GM20431 (cell line): ENCODE results near the gene MAPK11.

ENCODE experiments used
- in situ Hi-C: fragments of 300-500 bp; cut with MseI, MboI; formaldehyde crosslinking; loops from one replicate; pipeline ENCODE4 v1.15.0; 2020; ENCODE audit warnings: low sequenced_read_pairs; ENCODE audit not compliant: unreplicated experiment

Gene MAPK11

DNA sequence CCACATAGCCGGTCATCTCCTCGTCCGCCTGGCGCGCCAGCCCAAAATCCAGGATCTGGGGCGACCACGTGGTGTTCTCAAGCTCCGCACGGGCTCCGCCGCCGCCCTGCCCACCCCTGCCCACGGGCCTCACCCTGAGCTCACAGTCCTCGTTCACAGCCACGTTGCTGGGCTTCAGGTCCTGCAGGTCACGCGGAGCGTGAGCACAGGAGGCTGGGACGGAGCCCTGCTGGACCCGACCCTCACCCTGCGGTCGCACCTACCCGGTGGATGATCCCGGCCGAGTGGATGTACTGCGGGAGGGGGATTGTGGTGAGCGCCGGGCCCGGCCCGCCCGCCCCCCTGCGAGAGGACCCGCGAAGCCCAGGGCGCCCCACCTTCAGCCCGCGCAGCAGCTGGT, 3.2 kb downstream of the MAPK11 start:
- in situ Hi-C loops = no loop called here

DNA sequence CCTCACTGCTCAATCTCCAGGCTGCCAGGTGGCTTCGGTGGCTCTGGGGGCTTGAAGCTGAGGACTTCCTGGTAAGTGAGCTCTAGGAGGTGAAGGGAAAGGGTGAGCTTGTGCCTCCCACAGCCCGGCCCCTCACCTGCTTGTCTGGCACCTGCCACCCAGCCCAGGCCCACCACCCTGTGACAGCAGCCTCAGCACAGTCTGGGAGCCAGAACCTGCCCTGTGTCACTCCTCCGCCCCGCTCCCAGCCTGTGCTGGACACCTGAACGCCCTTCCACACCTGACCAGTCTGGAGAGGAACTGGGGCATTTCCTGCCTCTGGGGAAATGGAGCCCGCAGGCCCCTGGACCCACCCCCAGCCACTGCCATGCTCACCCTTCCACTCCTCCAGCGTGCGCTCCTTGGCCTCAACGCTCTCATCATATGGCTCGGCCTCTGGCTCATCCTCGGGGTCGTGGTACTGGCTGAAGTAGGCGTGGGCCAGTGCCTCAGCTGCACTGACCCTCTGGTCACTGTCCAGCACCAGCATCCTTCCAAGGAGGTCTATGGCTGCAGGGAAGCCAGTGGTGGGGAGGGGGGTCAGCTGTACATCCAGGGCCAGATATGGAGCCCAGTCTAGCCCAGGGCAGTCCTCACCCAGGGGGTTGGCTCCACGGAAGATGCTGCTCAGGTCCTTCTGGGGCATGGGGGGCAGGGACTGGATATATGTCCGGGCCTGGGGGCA, 5.1 kb downstream of the MAPK11 start:
- in situ Hi-C loops = no loop called here

- in situ Hi-C loops = no loop called here
These were observed 6.0 kb downstream of the MAPK11 start for GRCh38 chr22:50264104-50264745.

DNA sequence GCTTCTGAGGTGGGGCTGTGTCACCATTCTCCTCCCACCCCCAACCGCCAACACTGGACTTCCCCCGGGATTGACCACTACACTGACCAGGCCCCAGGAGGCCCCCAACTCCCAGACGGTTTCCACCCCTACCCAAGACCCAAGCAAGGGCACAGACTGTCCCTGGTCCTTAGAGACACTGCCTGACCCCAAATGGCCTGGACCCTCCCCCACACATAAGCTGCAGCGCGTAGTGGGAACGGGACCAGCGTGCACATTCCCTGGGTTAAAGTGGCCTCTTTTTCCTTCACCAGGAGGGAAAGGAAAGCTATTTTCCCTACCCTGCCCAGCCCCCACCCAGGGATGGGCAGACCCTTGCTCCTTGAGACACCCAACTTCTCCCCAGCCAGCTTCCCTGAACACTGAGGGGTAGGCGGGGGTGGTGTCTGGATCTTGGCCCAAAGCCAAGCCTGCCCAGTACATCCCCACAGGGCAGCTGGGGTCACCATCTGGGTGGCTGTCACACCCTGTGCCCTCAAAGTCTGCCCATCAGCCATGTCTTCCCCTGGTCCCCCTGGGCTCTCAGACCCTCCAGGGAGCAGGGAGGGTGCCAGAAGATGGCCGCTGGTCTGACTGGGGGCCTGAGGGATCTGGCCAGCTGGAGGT, 7.1 kb downstream of the MAPK11 start:
- in situ Hi-C loops = no loop called here

DNA sequence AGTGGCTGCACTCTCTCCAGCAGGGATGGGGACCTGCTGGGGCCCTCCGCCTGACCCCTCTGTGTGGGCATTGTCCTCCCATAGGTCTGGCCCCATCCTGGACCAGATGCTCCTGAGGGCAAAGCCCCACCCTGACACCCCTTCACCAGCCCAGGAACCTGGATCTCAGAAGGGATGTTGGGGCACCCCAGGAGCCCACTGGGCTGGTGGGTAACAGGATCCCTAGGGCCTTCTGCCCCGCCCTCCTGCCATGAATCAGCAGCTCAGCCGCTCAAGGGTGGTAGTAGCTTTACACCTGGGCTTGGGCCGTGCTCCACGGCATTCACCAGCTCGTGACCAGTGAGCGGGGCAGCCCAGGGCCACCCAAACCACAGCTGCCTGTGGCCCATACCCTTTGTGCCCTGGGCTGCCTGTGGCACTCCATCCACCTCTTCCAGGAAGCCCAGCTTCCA, 7.7 kb downstream of the MAPK11 start:
- in situ Hi-C loops = no loop called here

DNA sequence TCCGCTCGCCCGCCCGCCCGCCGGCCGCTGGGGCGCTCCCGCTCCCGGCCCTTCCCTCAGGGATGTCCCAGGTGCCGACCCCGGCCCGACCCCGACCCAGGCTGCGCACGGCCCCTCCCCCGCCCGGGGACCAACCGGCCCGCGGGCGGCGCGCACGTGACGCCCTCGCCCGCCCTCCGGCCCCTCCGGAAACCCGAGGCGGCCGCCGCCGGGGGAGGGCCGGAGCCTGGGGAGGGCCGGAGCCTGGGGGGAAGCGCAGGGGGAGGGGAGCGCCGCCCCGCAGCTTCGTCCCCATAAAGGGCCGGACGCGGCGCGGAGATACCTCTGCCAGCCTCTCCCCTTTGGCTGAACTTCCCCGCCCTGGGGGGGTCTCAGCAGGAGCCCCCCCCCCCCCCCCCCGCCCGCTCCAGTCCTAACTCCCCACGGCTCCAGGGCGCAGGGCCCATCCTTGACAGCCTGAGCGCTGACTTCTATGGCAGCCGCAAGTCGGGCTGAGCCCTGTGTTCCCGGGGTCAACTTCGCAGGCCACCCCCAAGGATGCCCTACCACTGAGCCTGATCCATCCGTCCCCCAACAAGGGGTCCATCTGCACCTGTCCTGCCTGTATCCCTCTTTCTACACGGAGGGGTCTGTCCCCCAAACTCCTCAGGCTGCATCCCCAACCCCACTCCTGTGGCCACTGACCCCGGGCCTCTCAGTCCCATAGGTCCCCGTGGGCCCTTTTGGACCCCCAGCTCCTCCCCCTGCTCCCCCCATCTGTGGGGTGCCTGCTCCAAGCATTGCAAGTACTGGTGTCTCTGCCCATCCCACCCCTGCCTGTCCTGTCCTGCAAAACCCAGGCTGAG, 8.3 kb downstream of the MAPK11 start, which contains the start of gene MAPK12:
Gene MAPK12 (minus strand): TSS at position 69 of the 845 bp plus-strand sequence. CDS start 174 bp downstream, outside the sequence.
- in situ Hi-C loops = no loop called here

- in situ Hi-C loops = no loop called here
These were observed 9.2 kb downstream of the MAPK11 start for GRCh38 chr22:50260801-50261614.

DNA sequence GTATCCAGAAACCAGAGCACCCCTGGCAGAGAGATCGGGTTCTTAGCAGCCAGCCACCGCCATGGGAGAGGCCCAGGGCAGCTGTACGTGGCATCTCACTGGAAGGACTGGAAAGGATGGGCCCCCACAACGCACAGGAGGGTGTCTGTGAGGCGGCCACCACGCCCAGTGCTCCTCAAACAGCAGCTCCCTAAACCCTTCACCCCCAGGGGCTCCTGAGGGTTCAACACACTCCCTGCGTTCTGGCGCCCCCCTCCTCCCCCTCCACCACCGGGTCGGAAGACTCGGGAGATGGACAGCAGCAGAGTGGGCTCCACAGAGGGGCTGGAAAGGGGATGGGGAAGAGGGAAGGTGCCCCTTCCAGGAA, 9.8 kb downstream of the MAPK11 start:
- in situ Hi-C loops = no loop called here

DNA sequence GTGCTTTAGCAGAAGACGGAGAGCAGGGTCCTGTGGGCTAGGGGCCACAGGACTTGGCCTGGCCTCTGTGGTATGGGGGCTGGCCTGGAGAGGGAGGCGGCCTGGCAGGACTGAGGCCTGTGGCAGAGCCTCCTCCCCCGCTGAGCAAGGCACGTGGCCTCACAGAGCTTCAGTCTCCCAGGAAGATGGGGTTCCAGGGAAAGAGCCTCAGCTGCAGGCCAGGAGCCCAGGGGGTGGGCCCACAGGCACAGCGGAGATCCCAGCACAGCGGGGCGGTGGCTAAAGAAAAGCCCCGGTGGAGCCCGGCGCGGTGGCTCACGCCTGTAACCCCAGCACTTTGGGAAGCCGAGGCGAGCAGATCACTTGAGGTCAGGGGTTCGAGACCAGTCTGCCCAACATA, 10.9 kb downstream of the MAPK11 start:
- in situ Hi-C loops = no loop called here

DNA sequence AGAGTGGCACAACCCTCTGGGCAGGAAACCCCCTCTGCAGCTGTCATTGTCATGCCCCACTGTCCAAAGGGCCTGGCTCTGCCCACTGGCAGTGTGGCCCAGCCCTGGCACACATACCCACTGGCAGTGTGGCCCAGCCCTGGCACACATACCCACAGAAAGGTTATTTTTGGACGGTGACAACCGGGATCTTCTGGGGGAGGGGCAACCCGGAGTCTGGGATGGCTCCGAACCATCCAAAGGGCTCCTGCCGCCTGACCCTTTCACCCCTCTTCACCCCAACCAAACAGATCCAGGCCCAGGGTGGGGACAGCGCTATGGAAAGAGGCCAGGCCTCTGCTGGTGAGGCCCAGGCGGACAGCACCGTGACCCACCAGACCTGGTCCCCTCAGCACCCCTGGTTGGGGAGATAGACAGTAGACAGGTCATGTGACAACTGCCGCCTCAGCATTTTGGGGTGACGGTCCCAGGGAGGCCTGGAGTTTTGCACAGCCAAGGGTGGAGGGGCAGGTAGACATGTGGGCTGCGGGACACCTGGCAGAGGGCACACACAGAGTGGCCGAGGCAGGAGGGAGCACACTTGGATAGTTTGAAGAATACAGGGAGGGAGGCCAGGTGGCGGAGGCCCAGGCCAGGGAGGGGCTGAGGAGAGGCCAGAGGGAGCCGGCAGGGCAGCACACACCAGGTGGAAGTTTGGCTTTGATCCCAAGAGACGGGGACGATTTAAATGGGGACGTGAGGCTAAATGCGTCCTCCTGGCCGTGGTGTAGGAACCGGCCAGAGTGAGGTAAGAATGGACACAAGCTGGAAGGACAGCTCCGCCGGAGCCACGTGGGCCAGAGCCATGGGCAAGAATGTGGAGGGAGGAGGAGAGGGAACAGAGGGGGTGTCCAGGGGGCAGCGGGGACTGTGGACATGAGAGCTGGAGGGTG, 11.6 kb downstream of the MAPK11 start:
- in situ Hi-C loops = no loop called here

- in situ Hi-C loops = no loop called here
These were observed 12.5 kb downstream of the MAPK11 start for GRCh38 chr22:50257451-50258360.

DNA sequence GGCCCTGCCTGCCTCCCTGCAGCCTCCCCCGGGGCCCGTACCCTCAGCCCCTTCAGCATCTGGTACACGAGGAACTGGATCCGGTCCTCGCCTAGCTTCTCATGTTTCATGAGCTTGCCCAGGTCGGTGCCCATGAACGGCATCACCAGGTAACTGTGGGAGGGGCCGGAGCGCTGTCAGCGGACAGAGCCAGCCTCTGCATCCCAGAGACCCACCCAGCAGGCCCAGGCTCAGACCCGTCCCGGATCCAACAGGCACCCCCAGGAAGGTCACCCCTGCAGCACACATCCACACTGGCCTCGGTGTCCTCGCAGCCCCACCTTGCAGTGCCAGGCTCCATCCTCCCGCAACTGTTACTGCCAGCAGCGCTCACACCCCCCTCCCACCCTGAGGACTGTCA, 13.1 kb downstream of the MAPK11 start:
- in situ Hi-C loops = no loop called here

GRCh38 chr22:50256258-50256862, 13.8 kb downstream of the MAPK11 start:
- in situ Hi-C loops = no loop called here

DNA sequence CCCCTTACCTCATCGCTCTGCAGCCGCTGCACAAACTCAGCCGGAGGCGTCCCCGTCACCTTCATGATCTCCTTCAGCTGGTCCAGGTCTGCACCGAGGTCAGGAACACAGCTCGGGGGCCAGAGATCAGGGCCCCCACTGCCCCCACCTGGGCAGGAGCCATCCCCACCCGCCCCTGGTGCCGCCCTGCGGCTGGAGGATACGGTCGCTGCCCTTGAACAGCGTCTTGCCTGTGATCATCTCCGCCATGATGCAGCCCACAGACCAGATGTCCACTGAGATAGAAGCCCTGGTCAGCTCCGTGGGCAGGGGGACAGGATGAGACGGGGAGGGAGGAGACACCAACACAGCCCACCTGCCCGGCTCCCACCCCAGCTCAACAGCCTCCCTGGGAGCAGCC, 14.6 kb downstream of the MAPK11 start:
- in situ Hi-C loops = no loop called here

GRCh38 chr22:50255099-50255498, 15.1 kb downstream of the MAPK11 start:
- in situ Hi-C loops = no loop called here

- in situ Hi-C loops = no loop called here
These were observed 16.2 kb downstream of the MAPK11 start for GRCh38 chr22:50253941-50254340.
